HG02588 (cell line): ENCODE results near the gene CSPG4.
"Not testable (repeated sequence)": the region's sequence is repeated elsewhere in the genome, so short reads cannot be mapped to it uniquely, and the experiment has no call there.

Source experiments
- ATAC-seq: cut with Tn5 transposase; IDR thresholded peaks from one replicate; pipeline ENCODE4 v1.9.1; 2021; ENCODE audit warnings: mild to moderate bottlenecking, moderate library complexity; ENCODE audit not compliant: unreplicated experiment

The CSPG4 gene

DNA sequence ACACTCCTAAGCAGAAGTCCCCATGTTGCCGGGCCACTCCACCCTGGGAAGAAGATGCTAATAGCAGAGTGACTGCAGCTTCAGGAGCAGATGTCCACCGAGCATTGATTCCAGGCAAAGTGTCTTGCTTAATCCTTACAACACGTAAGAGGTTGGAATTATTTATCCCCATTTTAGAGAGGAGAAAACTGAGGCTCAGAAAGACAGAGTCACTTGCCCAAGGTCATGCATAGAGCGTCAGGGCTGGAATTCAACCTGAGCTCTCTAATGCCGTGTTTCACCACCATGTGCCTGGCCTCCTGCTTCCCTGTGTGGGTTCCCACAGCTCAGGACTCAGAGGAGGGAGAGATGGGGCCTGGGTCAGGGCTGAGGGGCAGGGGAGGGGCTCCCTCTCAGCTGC is 7.3 kb downstream of the CSPG4 start:
- not testable (repeated sequence) for ATAC-seq

DNA sequence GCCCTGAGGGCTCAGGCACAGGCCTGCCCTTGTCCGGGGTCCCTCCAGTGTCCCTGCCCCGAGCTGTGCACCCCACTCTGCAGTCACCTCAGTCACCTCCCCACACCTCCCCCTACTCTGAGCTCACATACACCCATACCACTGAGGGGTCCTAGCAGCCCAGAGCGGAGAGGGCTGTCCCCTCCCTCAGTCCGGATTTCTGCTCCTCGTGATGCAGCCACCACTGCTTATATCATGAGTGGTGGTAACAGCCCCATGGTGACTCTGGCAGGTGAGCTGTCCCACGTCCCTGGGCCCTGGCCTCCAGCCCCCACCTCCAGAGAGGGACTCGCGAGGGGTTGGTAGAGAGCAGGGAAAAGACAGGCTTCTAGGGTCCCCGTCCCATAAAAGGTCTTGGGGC is 8.0 kb downstream of the CSPG4 start:
- ATAC-seq = no peak

DNA sequence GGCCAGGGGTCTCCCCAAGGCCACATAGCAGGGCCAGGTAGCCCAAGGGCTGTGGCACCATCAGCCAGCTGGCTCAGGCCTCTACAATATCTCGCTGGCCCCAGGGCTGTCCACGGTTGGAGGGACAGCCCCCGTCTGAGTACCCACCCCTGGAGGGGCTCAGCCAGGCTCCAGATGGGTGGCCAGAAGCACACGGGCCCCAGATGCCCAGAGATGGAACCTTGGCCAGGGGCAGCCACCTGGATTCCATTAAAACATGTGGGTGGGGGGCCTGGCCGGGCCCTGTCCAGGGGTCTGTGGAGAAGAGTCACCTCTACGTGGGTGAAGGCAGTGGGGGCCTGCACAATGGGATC is 8.4 kb downstream of the CSPG4 start:
- no peak for ATAC-seq

DNA sequence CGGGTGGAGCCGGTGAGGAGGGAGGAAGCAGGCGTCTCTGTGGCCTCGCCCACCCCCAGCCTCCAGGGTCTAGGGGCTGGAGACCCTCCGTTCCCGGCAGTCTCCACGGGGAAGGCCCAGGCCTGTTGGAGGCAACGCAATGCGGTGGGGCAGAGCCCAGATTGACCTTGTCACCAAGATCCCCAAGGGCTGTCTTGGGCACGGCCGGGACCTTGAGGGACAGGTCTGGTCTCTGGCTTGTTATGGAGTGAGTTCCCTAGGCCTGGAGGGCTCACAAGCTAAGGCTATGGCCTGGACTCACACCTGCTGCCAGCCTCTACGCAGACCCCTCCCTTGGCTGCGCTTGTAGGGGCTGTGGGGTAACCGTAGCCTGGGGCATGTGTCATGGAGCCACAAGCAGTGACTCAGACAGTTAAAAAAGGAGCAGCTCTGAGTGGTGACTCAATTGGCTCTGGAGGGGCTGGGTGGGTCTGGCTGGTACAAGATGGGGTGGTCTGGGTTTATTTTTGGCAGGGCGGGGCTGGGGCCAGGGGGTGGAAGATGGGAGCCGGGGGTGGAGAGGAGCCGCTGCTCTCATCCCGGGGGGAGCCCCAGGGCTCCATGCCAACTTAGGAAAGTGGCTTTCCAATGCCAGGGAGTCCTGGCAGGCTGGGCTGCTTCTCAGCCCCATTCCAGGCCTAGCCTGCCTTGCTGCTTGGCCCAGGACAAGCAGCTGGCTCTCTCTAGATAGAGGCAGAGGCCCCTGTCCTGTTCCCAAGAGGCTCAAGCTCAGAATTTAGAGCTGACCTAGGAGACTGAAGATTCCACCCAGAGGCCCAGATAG is 9.0 kb downstream of the CSPG4 start:
- not testable (repeated sequence) for ATAC-seq

DNA sequence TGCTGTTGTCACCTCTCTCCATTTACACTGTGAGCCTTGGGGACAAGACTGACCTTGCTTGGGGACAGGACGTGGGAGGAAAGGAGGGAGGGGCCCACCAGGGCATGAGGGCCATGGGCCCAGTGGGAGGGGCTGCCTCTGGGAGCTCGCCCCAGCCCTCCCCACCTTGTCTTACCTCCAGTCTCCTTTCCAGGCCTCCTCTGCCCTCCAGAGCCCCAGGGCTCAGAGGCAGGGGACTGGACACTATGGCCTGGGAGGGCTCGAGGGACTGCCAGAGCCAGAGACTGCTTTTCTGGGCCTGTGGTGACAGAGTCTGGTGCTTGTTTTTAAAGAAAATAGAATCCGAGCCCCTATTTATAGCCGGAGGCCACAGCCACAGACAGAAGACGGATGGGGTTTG is 10.2 kb downstream of the CSPG4 start:
- no peak for ATAC-seq

DNA sequence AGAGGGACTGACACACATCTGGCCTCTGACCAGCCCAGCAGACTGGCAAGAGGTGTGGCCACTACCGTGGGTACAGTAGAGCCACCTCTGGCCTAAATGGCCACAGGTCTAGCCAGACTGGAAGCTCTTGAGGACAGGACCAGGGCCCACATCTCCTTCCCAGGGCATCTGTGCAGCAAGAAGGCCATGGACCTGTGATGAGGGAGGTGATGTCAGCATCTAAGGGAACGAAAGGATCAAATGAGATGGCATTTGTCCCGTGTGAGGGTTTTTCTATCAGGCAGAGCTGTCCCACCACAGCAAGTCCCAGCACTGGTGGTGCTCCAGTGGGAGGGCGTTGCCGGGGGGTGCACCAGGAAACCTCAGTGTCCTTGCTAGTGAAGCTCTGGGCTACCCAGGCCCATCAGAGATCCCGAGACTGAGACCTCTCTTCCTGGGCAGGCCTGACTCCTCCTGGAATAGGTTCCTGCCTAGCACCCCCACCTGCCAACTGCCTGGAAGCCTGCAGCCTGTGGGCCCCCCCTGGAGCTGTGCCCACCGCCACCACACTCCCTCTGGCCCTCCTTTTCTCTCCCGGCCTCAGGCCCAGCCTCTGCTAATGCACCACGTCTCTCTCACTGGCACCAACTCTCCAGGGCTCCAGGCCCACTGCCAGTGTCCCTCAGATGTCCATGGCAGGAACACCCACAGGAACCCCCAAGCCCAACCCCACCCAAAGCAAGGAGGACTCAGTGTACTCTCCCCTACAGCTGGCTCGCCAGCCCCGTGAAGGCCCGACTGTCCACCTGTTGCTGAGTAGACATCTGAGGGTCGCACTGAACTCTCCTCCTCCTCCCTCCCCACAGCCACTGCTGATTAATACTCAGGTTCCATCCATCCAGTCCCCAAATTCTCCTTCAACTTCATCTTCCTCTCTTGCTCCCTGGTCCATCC is 11.3 kb downstream of the CSPG4 start:
- ATAC-seq = not testable (repeated sequence)

DNA sequence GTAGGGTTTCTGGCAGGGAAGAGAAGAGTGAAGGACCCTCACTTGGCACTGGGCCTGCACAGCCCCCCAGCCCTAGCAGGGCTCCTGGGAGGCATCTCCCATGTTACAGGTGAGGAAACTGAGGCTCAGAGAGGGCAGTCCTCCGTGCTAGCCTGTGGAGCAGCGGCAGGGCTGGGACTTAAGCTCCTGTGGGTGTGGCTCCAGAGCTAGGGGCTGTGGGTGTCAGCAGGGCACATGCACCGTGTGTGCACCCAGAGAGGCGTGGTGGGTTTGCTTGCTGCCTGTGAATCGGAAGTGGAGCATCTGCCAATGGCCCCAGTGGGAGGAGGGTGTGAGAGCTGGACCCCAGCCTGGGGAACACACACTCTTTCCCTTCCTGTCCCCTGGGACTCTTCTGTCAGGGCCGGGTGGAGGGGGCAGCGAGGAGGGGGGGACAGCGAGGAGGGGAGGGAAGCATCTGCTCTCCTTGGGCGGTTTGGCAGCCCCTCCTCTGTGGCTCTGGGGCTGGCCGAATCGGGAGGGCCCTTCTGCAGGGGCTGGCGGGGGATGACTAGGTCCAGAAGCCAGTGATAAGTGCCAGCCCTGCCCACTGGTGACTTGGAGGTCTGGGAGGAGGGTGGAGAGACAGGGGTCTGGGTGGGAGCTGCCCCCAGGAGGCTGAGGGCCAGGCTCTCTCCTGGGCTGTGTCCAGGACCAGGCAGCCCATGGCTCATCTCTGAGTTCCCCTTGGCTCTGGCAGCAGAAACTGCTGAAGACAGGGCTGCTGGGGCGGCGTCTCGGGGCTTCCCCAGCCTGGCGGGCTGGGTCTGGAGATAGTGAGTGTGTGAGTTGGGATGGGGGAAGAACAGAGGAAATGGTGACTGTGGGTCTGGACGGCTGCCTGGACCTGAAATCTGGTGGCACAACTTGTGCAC is 12.4 kb downstream of the CSPG4 start:
- not testable (repeated sequence) for ATAC-seq

DNA sequence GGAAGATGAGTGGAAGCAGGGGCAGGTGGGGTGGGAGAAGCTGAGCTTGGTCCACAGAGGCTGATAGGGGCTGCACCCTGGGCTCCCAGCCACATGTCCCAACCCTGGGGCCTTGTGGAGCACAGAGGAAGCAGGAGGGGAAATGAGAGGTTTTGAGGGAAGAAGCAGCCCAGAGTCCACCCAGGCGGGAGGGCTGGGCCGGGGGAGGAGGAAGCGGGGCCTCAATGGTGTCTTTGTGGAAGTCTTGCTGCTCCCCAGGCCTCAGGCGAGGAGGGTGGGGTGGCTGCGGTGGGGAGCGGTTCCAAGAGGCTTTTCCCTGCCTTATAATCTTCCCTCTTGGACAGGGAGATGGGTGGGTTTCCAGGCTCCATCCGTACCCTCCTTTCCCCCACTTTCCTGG is 13.1 kb downstream of the CSPG4 start:
- ATAC-seq = not testable (repeated sequence)

DNA sequence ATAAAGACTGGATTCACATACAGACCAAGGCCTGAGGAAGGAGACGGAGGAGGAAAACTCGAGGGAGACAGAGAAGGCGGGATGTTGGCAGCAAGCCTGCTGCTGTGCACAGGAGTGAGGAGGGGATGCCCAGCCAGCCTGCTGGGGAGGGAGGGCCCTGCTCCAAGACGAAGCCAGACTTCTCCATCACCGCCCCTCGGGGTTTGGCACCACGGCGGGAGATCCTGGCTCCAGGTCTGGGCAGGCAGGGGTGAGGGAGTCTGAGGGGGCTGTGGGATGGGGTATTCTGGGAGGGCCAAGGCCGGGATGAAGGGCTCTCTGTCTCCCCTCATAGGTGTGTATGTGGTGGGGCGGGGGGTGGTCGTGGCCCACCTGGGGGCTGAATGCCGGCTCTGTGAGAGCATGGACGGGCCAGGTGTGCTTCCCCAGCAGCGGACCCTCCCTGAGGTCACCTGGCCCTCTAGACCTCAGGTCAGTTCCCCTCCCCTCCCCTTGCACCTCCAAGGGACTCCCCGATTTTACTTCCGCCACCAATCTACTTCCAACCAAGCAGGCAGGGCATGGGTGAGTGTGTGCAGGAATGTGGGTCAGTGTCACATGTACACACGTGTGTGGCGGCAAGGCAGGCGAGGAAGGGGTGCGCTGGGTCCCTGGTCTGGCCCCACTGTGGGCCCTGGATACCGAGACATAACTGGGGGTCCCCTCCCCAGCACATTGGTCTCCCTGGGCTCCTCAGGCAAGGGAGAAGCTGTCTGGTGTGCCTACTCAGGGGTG is 14.5 kb downstream of the CSPG4 start:
- ATAC-seq = not testable (repeated sequence)

DNA sequence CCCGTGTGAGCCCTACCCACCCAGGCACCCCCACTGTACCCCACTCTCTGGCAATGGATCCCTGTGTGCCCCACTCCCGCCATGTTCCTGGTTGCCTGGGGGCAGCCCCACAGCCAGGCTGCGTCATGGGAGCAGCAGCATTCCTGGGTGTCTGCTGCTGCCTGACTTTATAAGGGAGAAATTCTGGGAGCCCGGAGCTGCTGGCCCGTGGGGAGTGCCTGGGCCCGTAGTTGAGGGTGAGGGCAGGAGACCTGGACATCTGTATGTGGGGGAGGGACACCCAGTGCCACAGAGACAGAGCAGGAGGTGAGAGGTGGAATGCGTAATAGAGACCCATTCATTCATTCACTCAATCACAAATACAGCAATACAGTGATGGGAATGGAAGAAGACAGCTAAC is 15.1 kb downstream of the CSPG4 start:
- no peak for ATAC-seq

DNA sequence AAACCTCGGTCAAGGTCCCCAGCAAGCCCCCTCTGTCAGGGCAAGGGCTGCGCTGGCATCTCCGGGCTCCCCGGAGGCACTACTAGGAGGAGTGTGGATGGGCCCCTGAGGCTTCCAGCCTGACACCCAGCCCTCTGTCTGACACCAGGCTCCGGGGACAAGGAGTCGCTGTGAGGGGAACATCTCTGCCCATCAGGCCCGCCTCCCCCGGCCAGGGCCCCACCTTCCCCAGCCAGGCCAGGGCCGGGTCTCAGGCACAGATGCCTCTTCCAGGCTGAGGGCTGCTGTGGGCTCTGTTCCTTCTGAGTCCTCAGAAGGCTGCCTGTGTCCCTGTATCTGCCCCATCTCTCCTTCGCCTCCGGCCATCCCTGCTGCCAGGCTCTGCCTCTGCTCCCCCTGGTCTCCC is 15.8 kb downstream of the CSPG4 start:
- no peak for ATAC-seq

DNA sequence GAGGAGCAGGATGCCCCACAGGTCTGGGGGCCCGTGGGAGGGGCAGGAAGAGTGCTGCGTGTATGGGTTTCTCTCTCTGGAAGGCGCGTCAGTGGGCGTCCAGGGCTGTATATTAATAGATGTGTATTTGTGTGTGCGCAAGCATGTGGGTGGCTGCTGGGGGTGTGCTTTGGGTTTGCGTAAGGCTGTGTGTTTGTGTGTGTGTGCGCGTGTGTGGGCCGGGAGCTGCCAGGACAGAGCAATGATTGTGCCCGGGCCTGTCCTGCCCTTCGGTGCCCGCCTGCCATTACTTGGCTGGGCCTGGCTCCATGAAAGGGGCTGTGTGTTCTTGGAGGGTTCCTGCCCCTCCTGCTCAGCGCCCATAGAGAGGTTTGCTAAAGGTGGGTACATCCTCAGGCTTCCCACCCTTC is 16.3 kb downstream of the CSPG4 start:
- ATAC-seq = no peak

DNA sequence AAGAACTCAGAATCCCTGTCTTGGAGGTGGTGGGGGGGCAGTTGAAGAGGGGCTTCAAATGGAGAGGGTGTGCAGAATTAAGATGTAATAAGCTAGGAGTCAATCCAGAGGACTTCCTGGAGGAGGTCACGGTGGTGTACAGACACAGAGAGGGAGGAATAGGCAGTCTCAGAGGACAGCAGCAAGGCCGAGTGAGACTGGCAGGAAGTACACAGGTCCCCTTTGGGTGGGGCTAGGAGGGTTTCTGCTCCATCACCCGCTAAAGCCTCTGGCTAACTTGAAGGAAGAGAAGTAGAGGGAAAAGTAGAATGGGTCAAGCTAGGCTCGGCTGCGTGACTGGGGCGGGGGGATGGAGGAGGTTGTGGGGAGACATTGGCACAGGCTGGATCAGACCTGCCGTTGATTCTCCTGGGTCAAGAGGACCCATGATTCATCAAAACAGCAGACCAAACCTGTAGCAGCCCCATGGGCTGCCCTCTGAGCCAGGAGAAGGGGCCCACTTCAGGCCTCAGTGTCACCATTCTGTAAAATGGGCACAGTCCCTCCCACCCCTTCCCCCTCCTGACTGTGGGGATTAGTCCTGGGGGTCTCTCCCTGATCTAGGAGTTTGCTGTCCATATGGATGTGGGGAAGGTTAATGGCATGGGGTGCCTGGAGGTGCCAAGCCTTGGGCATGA is 16.9 kb downstream of the CSPG4 start:
- ATAC-seq = no peak

DNA sequence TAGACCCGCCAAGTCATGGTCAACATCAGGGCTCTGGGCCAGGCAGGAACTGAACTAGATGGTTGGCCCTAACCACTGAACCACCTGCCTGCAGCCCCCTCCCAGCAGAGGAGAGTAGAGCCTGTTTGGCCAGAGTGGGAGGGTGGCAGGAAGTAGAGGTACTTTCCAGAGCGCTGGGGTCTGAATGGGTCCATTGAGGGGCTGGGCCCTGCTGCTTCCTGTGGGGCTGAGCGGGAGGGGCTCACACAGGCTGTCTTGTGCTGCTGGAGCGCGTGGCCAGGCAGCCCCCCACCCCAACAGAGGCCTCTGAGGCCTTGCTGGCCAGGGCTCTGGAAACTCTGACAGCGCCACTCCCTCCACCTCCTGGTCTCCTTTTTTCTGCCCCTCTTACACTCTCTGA is 17.4 kb downstream of the CSPG4 start:
- no peak for ATAC-seq

DNA sequence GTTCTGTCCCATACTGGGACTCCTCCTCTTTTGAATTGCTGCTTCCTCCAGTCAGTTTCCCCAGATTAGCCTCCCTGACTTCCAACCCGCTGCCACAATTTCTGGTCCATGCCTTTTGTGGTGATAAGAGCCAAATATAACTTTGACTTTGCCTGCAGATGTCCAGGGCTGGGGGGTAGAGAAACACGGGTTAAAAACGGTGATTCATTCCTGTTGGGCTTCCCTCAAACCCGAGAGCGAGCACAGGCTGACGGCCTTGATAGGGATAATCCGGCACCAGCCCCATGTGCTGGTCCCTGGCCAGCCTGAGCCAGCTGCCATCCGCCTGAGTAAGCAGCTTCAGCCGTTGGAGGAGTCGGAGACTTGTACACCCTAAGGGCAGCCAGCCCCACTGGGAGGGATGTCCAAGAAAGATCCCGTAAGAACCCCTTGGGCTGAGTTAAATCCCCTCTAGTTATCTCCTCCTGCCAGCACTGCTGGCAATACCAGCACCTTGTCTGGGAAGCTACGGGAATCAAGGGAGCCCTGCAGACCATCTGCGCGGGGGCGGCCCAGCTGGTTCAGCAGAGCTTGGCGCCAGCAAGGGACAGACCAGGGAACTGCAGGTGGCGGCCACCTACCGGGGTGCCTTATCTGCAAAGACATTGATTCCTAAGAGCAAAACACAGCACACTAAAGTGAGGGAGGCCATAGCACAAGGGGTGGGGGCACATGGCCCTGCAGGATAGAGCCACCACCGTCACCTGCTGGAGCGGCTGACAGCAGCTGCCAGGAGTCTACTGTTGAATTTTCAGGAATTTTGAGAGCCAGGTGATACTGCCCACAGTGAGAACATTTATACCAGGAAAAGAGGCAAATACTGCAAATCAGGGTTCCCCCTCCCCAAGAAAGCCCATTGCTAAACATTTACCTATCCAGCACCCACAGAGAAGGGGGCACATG is 18.1 kb downstream of the CSPG4 start:
- no peak for ATAC-seq

DNA sequence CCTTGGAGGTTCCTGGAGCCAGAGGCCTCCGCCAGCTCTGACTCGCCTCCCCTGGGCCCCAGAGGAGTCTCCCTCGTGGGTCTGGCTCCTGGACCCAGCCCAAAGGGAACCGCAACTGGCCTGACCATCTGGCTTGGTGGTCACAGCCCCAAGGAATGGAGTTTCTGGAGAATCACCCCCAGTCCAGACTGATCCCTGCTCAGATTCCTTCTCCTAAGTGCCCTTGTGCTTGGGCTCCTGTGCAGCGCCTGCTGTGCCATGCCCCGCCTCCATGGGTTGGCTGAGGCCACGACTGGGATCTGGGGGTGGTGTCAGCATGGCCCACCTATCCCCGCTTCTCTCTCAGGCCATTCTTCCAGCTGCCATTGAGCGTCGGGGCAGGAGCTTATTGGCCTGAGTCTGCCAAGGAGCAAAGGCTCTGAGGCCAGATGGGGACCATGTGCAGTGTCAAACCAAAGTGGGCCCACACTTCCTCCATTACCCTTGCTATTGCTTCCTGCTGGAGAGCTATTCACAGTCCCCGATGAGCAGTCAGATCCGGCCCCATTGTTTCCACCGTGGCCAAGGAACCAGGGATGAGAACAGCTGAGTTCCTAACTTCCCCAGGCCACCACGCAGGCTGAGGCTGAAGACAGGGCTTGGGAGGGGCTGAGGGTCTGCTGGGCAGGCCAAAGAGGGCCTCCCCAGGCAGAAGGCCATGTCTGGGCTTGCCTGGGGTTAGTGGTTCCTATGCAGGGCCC is 19.0 kb downstream of the CSPG4 start:
- ATAC-seq = no peak

DNA sequence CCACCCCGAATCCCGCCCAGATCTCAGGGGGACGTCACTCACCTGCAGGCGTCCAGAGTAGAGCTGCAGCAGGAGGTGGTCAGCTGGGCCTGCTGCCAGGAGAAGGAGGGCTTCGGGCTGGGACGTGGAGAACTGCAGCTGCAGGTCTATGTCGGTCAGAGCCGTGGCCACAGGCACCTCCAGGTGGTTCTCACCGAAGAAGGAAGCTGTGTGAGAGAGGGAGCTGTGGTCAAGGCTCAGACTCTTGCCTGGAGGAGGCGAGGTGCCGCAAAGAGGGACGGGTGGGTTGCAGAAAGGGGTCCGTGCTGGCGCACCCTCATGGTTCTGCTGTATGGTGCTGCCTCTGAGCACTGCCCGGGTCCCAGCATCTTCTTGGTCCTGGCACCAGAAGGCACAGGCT is 19.6 kb downstream of the CSPG4 start:
- not testable (repeated sequence) for ATAC-seq

DNA sequence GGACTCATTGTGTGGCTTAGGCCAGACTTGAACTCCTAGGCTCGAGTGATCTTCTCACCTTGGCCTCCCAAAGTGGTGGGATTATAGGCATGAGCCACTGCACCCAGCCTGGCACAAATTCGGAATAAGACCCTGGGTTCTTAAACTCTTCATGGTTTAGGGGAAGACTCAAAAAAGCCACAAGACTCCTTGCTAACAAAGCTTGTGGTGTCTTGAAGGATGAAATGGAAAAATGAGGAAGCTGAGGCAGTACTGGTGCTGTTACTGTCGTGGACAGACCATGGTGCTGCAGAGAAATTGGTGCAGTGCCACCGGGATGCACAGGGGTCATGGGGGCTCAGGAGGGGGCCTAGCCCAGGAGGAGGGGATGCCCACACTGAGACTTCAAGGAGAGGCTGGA is 20.3 kb downstream of the CSPG4 start:
- not testable (repeated sequence) for ATAC-seq
